K562 (cell line): ENCODE data around the gene TMPRSS5. TPM values are rescaled to one million over a fixed set of nuclear protein-coding genes. Genes with fewer than 3 reads are reported as not detected.

Experiments used
- ASH1L ChIP-seq: fragments of 450-650 bp; IDR thresholded peaks from 2 replicates; pipeline ENCODE4 v1.6.1; 2018; ENCODE audit warnings: borderline replicate concordance, mild to moderate bottlenecking, low read depth; ENCODE audit not compliant: partially characterized antibody
- BCLAF1 ChIP-seq, 2 experiments: fragments of 450-650 bp in 1 of 2; IDR thresholded peaks; 2 replicates each; pipeline ENCODE4 v1.6.1; 2011 to 2017; ENCODE audit warnings: low read depth in 2 of 2, antibody characterized with exemption in 1 of 2, borderline replicate concordance in 1 of 2, low read length in 1 of 2, mild to moderate bottlenecking in 1 of 2, mixed read lengths in 1 of 2; ENCODE audit not compliant: control insufficient read depth in 1 of 2
- HNRNPH1 ChIP-seq: fragments of 200-400 bp; formaldehyde crosslinking; optimal IDR thresholded peaks from 2 replicates; pipeline ENCODE3; 2017; ENCODE audit warnings: low read depth, mild to moderate bottlenecking, low read length, moderate library complexity
- HOMEZ ChIP-seq: fragments of 250-450 bp; sonication (Bioruptor Pico); IDR thresholded peaks from 2 replicates; pipeline ENCODE4 v1.4.0; 2020; ENCODE audit warnings: mild to moderate bottlenecking, moderate library complexity
- MIER1 ChIP-seq: fragments of 450-650 bp; IDR thresholded peaks from 2 replicates; pipeline ENCODE4 v1.6.1; 2016; ENCODE audit warnings: antibody characterized with exemption, mild to moderate bottlenecking, low read depth
- MXI1 ChIP-seq: IDR thresholded peaks from 2 replicates; pipeline ENCODE4 v1.6.1; 2011; ENCODE audit warnings: low read depth, mild to moderate bottlenecking, improper control_type of control experiment, low read length
- NUFIP1 ChIP-seq: fragments of 450-650 bp; IDR thresholded peaks from 2 replicates; pipeline ENCODE4 v1.6.1; 2018; ENCODE audit not compliant: partially characterized antibody
- PCBP2 ChIP-seq: fragments of 200-400 bp; formaldehyde crosslinking; IDR thresholded peaks from 2 replicates; pipeline ENCODE4 v1.6.1; 2018; ENCODE audit warnings: low read length, low read depth, mild to moderate bottlenecking, moderate library complexity; ENCODE audit not compliant: poor library complexity, severe bottlenecking
- SMARCE1 ChIP-seq: fragments of 450-650 bp; IDR thresholded peaks from 2 replicates; pipeline ENCODE4 v1.7.1; 2016; ENCODE audit warnings: mild to moderate bottlenecking
- TAL1 ChIP-seq: fragments of 450-650 bp; IDR thresholded peaks from 2 replicates; pipeline ENCODE4 v1.6.1; 2016; ENCODE audit warnings: mild to moderate bottlenecking
- TCFL5 ChIP-seq: fragments of 250-450 bp; sonication (Bioruptor Pico); conservative IDR thresholded peaks from 2 replicates; pipeline ENCODE4 v1.6.1; 2021; ENCODE audit warnings: mild to moderate bottlenecking, moderate library complexity, matching md5 sums
- XRCC5 ChIP-seq: fragments of 200-400 bp; formaldehyde crosslinking; IDR thresholded peaks from 2 replicates; pipeline ENCODE4 v1.6.1; 2017; ENCODE audit warnings: low read depth, mild to moderate bottlenecking, low read length
- ZFPM2 ChIP-seq: fragments of 250-450 bp; sonication (Bioruptor Pico); IDR thresholded peaks from 2 replicates; pipeline ENCODE4 v1.5.1; 2022; ENCODE audit warnings: mild to moderate bottlenecking
- ZNF174 ChIP-seq: fragments of 250-450 bp; sonication (Bioruptor Pico); IDR thresholded peaks from 2 replicates; pipeline ENCODE4 v1.4.0; 2020; ENCODE audit warnings: mild to moderate bottlenecking
- ZNF23 ChIP-seq: fragments of 250-450 bp; sonication (Bioruptor Pico); IDR thresholded peaks from 2 replicates; pipeline ENCODE4 v1.4.0; 2020; ENCODE audit warnings: mild to moderate bottlenecking
- ZNF274 ChIP-seq: IDR thresholded peaks from 2 replicates; pipeline ENCODE4 v1.6.1; 2011; ENCODE audit warnings: low read depth, mild to moderate bottlenecking, low read length, moderate library complexity, borderline replicate concordance
- ZNF431 ChIP-seq: sonication (generic); formaldehyde crosslinking; IDR thresholded peaks from 2 replicates; pipeline ENCODE4 v1.8.0; 2022; ENCODE audit warnings: mild to moderate bottlenecking, missing genetic modification reagents
- ZNF57 ChIP-seq: fragments of 450-650 bp; formaldehyde crosslinking; IDR thresholded peaks from 2 replicates; pipeline ENCODE4 v1.4.0; 2020; ENCODE audit warnings: mild to moderate bottlenecking, moderate library complexity
- polyA plus RNA-seq, 8 experiments: library from polyadenylated mRNA; depleted of rRNA in 4 of 8; stranded (reverse) in 5 of 8; unstranded in 3 of 8; fragments of >200 nt; fragmentation: Nextera tagmentation in 2 of 8; fragmentation: Illumina TruSeq in 1 of 8; extraction: Ambion mirVana in 2 of 8; extraction: Trizol in 1 of 8; gene quantifications; 2 replicates each; pipeline versions ENCODE4 v1.2.1 to v1.2.3, GENCODE V29; 2011 to 2014; ENCODE audit warnings: inconsistent platforms in 1 of 8, missing spikeins in 1 of 8
- total RNA-seq, 7 experiments: library from RNA; depleted of rRNA in 6 of 7; stranded (reverse); fragments of >200 nt in 6 of 7; fragmentation: Illumina TruSeq in 2 of 7; extraction: Trizol in 2 of 7; gene quantifications; 2 replicates each; pipeline versions ENCODE4 v1.2.1 to v1.2.3, GENCODE V29; 2011 to 2021; ENCODE audit warnings: low replicate concordance in 1 of 7
- TF ChIP-seq, protein P1 (sequence below): fragments of 450-650 bp; IDR thresholded peaks from one replicate; pipeline ENCODE4 v1.6.1; 2018; ENCODE audit warnings: mild to moderate bottlenecking, moderate library complexity; ENCODE audit not compliant: partially characterized antibody
- TF ChIP-seq, protein P2 (sequence below): fragments of 450-650 bp; formaldehyde crosslinking; IDR thresholded peaks from 2 replicates; pipeline ENCODE4 v1.4.0; 2022; ENCODE audit warnings: missing genetic modification characterization

TMPRSS5 gene
- total and polyA plus RNA-seq, 9 of the 15 experiments (the other 6 are each of a cell fraction or from before 2014, with no cell fraction given) = 0.07 to 0.49 (median 0.17) TPM; not detected in 1

DNA sequence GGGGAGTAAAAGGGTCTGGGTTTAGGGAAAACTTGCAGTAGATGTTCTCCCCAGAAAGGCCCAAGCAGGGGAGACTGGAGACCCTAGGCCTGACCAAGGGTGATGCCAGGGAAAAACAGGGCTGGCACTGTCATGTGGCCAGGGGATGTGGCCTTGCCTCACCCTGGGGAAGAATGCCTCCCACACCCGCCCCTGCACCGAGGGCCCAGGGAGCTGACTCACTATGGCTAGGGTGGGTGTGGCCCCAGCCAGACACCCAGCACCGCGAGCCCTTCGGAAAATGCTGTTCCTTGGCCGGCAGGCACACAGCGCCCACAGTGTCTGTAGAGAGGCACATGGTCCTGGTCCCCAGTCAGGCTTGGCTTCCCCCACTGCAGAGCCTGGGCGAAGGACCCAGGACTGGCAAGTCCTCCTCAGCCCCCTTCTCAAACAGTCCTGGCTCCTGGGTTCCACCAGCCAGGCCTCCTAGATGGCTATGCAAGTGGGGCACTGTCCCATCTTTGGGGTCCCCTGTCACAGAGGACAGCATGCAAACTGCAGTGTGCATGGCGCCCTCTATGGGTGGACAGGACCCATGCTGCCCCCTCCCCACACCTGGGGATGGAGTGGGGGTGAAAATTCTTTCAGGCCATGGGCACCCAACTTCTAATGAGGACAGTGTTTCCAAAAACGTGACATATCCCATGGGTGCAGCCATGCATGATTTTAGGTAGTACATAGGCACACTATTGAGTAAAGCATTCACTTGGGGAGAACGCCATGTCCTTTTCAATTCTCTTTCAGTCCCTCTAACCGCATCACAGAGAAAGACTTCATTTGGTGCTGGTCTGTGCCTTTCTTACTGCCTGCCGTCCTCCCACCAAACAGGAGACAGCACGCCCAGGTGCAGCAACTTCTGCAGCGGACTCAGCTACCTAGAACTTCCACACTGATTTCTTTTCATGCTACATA lies 15.2 kb downstream of the TMPRSS5 start (continued):
- TF ChIP-seq BCLAF1 (IDR thresholded peaks at IDR 0.05; ENCODE audit: borderline replicate concordance in 1 of 2, control insufficient read depth in 1 of 2, low read depth in 2 of 2, low read length in 1 of 2) (0 out of 4 replicates have a peak, but pooled peaks of 1 of the 2 experiments have one; percentile 35), TAL1 (0 out of 2 replicates have a peak, but pooled peaks have one; percentile 12), ZNF274 (no peak), XRCC5 (no peak), ZNF431 (peak; percentile 56), PCBP2 (no peak), HOMEZ (CRISPR knock-in tag) (no peak), SMARCE1 (peak; percentile 89), ZNF174 (no peak), NUFIP1 (no peak), TCFL5 (CRISPR knock-in tag) (no peak), ZNF57 (CRISPR knock-in tag) (0 out of 2 replicates have a peak, but pooled peaks have one; percentile 63), ZFPM2 (no peak), ZNF23 (CRISPR knock-in tag) (no peak), ASH1L (no peak), MXI1 (0 out of 2 replicates have a peak, but pooled peaks have one; percentile 15), HNRNPH1 (no peak), MIER1 (0 out of 2 replicates have a peak, but pooled peaks have one; percentile 33)
- TF ChIP-seq, protein P1, sequence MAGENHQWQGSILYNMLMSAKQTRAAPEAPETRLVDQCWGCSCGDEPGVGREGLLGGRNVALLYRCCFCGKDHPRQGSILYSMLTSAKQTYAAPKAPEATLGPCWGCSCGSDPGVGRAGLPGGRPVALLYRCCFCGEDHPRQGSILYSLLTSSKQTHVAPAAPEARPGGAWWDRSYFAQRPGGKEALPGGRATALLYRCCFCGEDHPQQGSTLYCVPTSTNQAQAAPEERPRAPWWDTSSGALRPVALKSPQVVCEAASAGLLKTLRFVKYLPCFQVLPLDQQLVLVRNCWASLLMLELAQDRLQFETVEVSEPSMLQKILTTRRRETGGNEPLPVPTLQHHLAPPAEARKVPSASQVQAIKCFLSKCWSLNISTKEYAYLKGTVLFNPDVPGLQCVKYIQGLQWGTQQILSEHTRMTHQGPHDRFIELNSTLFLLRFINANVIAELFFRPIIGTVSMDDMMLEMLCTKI = no peak
- TF ChIP-seq, protein P2, sequence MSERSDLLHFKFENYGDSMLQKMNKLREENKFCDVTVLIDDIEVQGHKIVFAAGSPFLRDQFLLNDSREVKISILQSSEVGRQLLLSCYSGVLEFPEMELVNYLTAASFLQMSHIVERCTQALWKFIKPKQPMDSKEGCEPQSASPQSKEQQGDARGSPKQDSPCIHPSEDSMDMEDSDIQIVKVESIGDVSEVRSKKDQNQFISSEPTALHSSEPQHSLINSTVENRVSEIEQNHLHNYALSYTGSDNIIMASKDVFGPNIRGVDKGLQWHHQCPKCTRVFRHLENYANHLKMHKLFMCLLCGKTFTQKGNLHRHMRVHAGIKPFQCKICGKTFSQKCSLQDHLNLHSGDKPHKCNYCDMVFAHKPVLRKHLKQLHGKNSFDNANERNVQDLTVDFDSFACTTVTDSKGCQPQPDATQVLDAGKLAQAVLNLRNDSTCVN (CRISPR knock-in tag) = no peak
